ENCODE data around the gene SLC2A13.
"Not testable (repeated sequence)": the region's sequence is repeated elsewhere in the genome, so short reads cannot be mapped to it uniquely, and the experiment has no call there.

Gene SLC2A13

GRCh38 chr12:39872425-39872824 lies 233.5 kb downstream of the SLC2A13 start:
- no peak for DNase-seq (ENCODE audit: low spot score)
- no peak for FAIRE-seq

GRCh38 chr12:39868328-39868725 lies 237.6 kb downstream of the SLC2A13 start:
- FAIRE-seq = no peak
- DNase-seq (ENCODE audit: low spot score) = no peak

GRCh38 chr12:39867631-39868327 lies 238.1 kb downstream of the SLC2A13 start:
- DNase-seq (ENCODE audit: low spot score) (no peak), FAIRE-seq (no peak)

GRCh38 chr12:39866135-39866534 lies 239.7 kb downstream of the SLC2A13 start:
- no peak for FAIRE-seq
- no peak for DNase-seq (ENCODE audit: low spot score)

GRCh38 chr12:39860695-39861094 lies 245.2 kb downstream of the SLC2A13 start:
- no peak for FAIRE-seq
- no peak for DNase-seq (ENCODE audit: low spot score)

- DNase-seq (ENCODE audit: low spot score) = no peak
- FAIRE-seq = no peak
Observed at GRCh38 chr12:39853003-39853402, 252.9 kb downstream of the SLC2A13 start.

GRCh38 chr12:39852346-39852745 lies 253.5 kb downstream of the SLC2A13 start:
- FAIRE-seq = no peak

GRCh38 chr12:39848218-39848617 lies 257.7 kb downstream of the SLC2A13 start:
- not testable (repeated sequence) for DNase-seq (ENCODE audit: low spot score); FAIRE-seq

More at GRCh38 chr12:39852346-39852745, 253.5 kb downstream of the SLC2A13 start:
- DNase-seq (ENCODE audit: low spot score) = no peak

GRCh38 chr12:39846971-39847650 lies 258.8 kb downstream of the SLC2A13 start:
- DNase-seq (ENCODE audit: low spot score) = no peak
- FAIRE-seq = no peak

GRCh38 chr12:39846304-39846703 lies 259.6 kb downstream of the SLC2A13 start:
- FAIRE-seq = no peak
- no peak for DNase-seq (ENCODE audit: low spot score)

GRCh38 chr12:39840422-39840821 lies 265.5 kb downstream of the SLC2A13 start:
- FAIRE-seq = no peak
- DNase-seq (ENCODE audit: low spot score) = no peak

- FAIRE-seq (no peak), DNase-seq (ENCODE audit: low spot score) (no peak)
Observed at GRCh38 chr12:39839072-39839471, 266.8 kb downstream of the SLC2A13 start.

- FAIRE-seq = no peak
- DNase-seq (ENCODE audit: low spot score) = no peak
Observed at GRCh38 chr12:39835517-39836489, 270.1 kb downstream of the SLC2A13 start.

GRCh38 chr12:39831587-39832315 lies 274.1 kb downstream of the SLC2A13 start:
- DNase-seq (ENCODE audit: low spot score) (no peak), FAIRE-seq (no peak)

- no peak for FAIRE-seq
- DNase-seq (ENCODE audit: low spot score) = no peak
Observed at GRCh38 chr12:39830852-39831520, 274.9 kb downstream of the SLC2A13 start.

- no peak for DNase-seq (ENCODE audit: low spot score)
- no peak for FAIRE-seq
Observed at GRCh38 chr12:39830171-39830570, 275.7 kb downstream of the SLC2A13 start.

GRCh38 chr12:39824505-39825212 lies 281.2 kb downstream of the SLC2A13 start:
- DNase-seq (ENCODE audit: low spot score) (no peak), FAIRE-seq (no peak)

- no peak for FAIRE-seq
- DNase-seq (ENCODE audit: low spot score) = no peak
Observed at GRCh38 chr12:39816671-39817185, 289.2 kb downstream of the SLC2A13 start.

- FAIRE-seq (no peak), DNase-seq (ENCODE audit: low spot score) (no peak)
Observed at GRCh38 chr12:39815746-39816145, 290.1 kb downstream of the SLC2A13 start.

- FAIRE-seq = no peak
- no peak for DNase-seq (ENCODE audit: low spot score)
Observed at GRCh38 chr12:39814626-39815025, 291.3 kb downstream of the SLC2A13 start.

Data from RCC 7860 (cell line).